Muscle layer of colon (tissue), 2 donors: ENCODE results near the gene ATXN2L.

Experiments used
- H3K27ac ChIP-seq: one replicate; pipeline ENCODE4 v1.7.0; 2013; ENCODE audit warnings: low read depth, mild to moderate bottlenecking, low read length, moderate library complexity
- H3K27me3 ChIP-seq, 2 donors: one replicate each; pipeline ENCODE4 v1.7.0; 2013; ENCODE audit warnings: low read length in 2 of 2, mild to moderate bottlenecking in 2 of 2; ENCODE audit not compliant: insufficient read depth in 2 of 2, control insufficient read depth in 1 of 2
- H3K36me3 ChIP-seq: one replicate; pipeline ENCODE4 v1.7.0; 2013; ENCODE audit warnings: mild to moderate bottlenecking, low read length; ENCODE audit not compliant: insufficient read depth
- H3K4me1 ChIP-seq: one replicate; pipeline ENCODE4 v1.7.0; 2013; ENCODE audit warnings: mild to moderate bottlenecking, low read length; ENCODE audit not compliant: insufficient read depth
- H3K4me3 ChIP-seq, 2 donors: one replicate each; pipeline ENCODE4 v1.7.0; 2013; ENCODE audit warnings: low read length in 2 of 2, low read depth in 1 of 2, mild to moderate bottlenecking in 1 of 2, moderate library complexity in 1 of 2
- H3K9ac ChIP-seq: one replicate; pipeline ENCODE4 v1.7.0; 2013; ENCODE audit warnings: low read length
- H3K9me3 ChIP-seq: one replicate; pipeline ENCODE4 v1.7.0; 2013; ENCODE audit warnings: mild to moderate bottlenecking, low read length
- donor health status: abdominal sarcoma.
- donor health status: Adenocarcinoma of cecum.

ATXN2L gene

DNA sequence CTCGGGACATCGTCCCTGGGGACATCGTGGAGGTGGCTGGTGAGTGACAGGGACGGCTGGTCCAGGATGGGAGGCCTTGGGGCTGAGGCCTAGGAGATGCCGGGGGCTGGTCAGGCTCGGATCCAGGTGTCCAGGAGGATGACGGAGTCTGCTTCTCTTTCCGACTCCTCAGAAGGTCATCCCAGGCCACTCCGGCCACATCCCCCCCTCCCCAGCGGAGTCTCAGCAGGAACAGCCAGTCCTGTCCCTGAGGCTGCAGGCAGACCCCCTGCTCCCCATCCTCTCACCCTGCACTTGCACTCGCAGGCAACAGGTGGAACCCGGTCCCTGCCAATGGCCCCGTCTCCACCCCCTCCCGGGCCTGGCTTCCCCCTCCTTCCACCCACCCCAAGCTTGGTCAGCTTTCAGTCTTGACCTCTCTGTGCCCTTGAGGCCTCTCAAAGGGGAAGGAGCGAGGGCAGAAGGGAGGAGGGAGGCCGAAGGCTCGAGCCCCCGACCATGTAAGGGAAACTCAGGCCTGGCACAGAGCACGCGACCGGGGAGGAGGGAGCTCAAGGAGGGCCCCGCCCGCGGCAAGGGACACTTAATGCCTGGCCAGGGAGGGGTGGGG lies 59.9 kb downstream of the ATXN2L start:
- Histone ChIP-seq H3K9me3 (no peaks in the 10 kb centered on the region), H3K9ac (no peak overlapping the region), H3K27ac (no peak overlapping the region), H3K4me1 (peaks cover 15% of the 10 kb centered on the region), H3K27me3 (peaks cover 0 to 16% of the 10 kb centered on the region in 2 donors), H3K36me3 (no peaks in the 10 kb centered on the region), H3K4me3 (no peak overlapping the region)

DNA sequence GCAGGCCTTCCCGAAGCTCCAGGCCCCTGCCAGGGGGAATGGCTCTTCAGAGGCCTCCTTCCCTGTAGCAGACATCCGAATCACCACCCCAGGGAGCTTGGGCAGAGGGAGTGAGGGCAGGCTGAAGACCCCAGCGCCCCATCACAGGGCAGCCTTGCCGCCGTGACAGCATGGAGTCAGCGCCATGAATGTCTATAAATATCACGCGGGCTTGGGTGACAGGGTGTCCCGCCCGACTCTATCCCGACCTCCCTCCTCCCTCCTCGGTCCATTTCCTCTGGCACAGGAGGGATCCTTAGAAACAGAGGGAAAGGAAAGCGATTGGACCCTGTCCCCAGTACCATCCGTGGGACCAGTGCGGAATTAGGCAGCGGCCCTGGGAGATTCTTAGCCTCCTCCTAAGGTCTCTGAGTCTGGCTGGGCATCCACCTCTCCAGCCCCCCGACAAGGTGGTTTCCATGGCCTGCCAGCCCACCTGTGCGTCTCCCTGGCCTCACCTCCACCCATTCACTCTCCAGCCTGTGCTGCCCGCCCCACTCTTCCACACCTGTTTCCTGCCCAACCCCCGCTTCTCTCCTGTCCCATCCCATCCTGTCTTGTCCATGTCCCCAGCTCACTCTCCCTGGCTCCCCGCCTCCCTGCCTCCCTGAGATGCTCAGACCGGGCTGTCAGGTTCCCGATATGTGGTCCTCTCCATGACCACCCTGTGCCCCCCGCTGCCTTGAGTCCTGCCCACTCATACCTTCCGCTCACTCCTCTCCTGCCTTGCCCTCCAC lies 60.6 kb downstream of the ATXN2L start:
- H3K4me3 ChIP-seq, result no peak overlapping the region
- H3K4me1 ChIP-seq, result peaks cover 15% of the 10 kb centered on the region
- H3K36me3 ChIP-seq, result no peaks in the 10 kb centered on the region
- no peaks in the 10 kb centered on the region for H3K9me3 ChIP-seq
- H3K9ac ChIP-seq, result no peak overlapping the region
- no peak overlapping the region for H3K27ac ChIP-seq
- H3K27me3 ChIP-seq, result peaks cover 0 to 16% of the 10 kb centered on the region in 2 donors

DNA sequence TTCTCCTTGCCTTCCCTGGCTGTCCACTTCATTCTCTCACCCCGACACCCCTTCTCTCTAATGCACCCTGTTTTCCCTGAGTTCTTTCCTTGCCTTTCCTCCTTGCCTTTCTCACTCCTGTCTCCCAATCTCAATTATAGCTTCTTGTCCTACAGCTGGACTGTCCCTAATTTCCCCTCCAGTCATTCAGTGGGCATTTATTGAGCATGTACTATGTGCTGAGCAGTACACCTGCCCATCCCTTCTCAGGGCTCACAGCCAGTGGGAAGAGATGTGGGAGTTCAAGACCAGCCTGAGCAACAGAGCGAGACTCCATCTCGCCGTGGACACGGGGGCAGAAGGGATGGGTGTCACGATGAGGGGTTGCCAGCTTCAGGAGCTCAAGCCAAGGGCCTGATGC lies 61.2 kb downstream of the ATXN2L start:
- Histone ChIP-seq H3K36me3 (no peaks in the 10 kb centered on the region), H3K9me3 (no peaks in the 10 kb centered on the region), H3K27me3 (peaks cover 0 to 16% of the 10 kb centered on the region in 2 donors), H3K9ac (no peak overlapping the region), H3K27ac (no peak overlapping the region), H3K4me1 (peaks cover 12% of the 10 kb centered on the region), H3K4me3 (no peak overlapping the region)
